Fibroblast of skin of left biceps (primary cell): ENCODE measurements around the gene SASH1.
A peak's percentile ranks its signal among the peaks of the same experiment; 100 is the strongest.

ENCODE experiments used
- DNase-seq, 2 experiments: peaks; one replicate each; pipeline ENCODE4 v3.0.0-alpha.2; 2013; ENCODE audit warnings: low read depth in 2 of 2

SASH1 gene

GRCh38 chr6:148342350-148343046, at the start of gene SASH1:
Gene SASH1, plus strand, starts transcription at chr6:148342838. Its CDS starts 230 bp downstream, at chr6:148343068.
- no peak for DNase-seq

- no peak for DNase-seq
Measured at GRCh38 chr6:148293181-148293995, 49.2 kb upstream of the SASH1 start.

GRCh38 chr6:148294059-148294458, 48.6 kb upstream of the SASH1 start:
- DNase-seq, result no peak

GRCh38 chr6:148295261-148295887, 47.3 kb upstream of the SASH1 start:
- no peak for DNase-seq

- DNase-seq, result no peak
Measured at GRCh38 chr6:148296771-148297170, 45.9 kb upstream of the SASH1 start.

GRCh38 chr6:148298683-148299082, 44.0 kb upstream of the SASH1 start:
- no peak for DNase-seq

- DNase-seq, result no peak
Measured at GRCh38 chr6:148303616-148304015, 39.0 kb upstream of the SASH1 start.

- peak; percentile 62 to 63 for DNase-seq
Measured at GRCh38 chr6:148304976-148305375, 37.7 kb upstream of the SASH1 start.

- DNase-seq, result no peak
Measured at GRCh38 chr6:148306286-148306685, 36.4 kb upstream of the SASH1 start.

- DNase-seq, result no peak
Measured at GRCh38 chr6:148307405-148307804, 35.2 kb upstream of the SASH1 start.

GRCh38 chr6:148309301-148309700, 33.3 kb upstream of the SASH1 start:
- DNase-seq, result no peak

GRCh38 chr6:148311966-148312669, 30.5 kb upstream of the SASH1 start:
- no peak for DNase-seq

- no peak for DNase-seq
Measured at GRCh38 chr6:148313488-148313887, 29.1 kb upstream of the SASH1 start.

- no peak for DNase-seq
Measured at GRCh38 chr6:148316308-148316707, 26.3 kb upstream of the SASH1 start.

- no peak for DNase-seq
Measured at GRCh38 chr6:148317051-148317450, 25.6 kb upstream of the SASH1 start.

GRCh38 chr6:148317739-148318138, 24.9 kb upstream of the SASH1 start:
- DNase-seq, result no peak

- DNase-seq, result no peak
Measured at GRCh38 chr6:148322704-148323103, 19.9 kb upstream of the SASH1 start.

GRCh38 chr6:148323344-148323743, 19.3 kb upstream of the SASH1 start:
- no peak for DNase-seq

GRCh38 chr6:148324297-148324985, 18.2 kb upstream of the SASH1 start:
- no peak for DNase-seq

GRCh38 chr6:148325316-148326068, 17.1 kb upstream of the SASH1 start:
- DNase-seq, result no peak
